HL-60/S4 treated with retinoic acid at 250 ng/mL for 4 days and 3 days (cell line): ENCODE data around the gene CDX1.
"Not testable (repeated sequence)": the region's sequence is repeated elsewhere in the genome, so short reads cannot be mapped to it uniquely, and the experiment has no call there.

Experiments
- in situ Hi-C: fragments of 300-500 bp; cut with MboI; formaldehyde crosslinking; loops from 2 replicates; pipeline ENCODE4 v1.7.0; 2022; ENCODE audit warnings: low sequenced_read_pairs

Gene CDX1

DNA sequence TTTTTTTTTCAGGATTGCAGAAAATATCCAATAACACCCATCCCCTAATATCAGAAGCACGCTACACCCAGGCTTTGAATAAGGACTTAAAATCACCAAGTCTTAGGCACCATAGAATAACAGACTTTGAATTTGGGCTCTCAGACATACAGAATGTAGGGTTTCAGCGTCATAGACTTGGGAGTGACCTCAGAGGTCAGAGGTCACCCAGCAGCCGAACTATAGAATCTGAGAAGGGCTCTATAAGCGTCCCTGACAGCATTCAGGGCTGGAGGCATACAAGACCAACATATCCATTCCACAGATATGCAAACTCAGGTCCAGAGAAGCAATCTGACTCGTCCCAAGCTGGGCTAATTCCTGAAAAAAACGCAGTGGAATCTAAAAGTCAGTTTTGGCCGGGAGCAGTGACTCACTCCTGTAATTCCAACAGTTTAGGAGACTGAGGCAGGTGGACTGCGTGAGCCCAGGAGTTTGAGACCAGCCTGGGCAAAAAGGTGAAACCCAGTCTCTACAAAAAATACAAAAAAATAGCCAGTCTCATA lies 58.0 kb downstream of the CDX1 start:
- in situ Hi-C loops, result no loop called here

DNA sequence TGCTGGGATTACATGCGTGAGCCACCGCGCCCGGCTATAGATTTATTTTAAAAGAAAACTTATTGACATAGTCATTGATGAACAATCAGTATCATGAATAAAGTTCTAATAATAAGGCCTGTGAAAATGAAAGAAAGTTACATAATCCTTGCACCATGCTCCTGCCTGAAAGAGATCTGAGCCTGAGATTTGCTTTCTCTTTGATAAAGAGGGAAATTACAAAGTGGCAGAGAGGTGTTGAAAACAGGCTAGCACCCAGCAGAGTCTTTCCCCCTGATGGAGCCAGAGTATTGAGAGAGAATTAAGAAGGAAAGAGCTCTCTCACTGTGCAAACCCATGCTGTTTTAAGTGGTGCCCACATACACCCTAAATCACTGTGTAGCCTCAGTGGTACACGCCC lies 60.5 kb downstream of the CDX1 start:
- in situ Hi-C loops, result no loop called here

DNA sequence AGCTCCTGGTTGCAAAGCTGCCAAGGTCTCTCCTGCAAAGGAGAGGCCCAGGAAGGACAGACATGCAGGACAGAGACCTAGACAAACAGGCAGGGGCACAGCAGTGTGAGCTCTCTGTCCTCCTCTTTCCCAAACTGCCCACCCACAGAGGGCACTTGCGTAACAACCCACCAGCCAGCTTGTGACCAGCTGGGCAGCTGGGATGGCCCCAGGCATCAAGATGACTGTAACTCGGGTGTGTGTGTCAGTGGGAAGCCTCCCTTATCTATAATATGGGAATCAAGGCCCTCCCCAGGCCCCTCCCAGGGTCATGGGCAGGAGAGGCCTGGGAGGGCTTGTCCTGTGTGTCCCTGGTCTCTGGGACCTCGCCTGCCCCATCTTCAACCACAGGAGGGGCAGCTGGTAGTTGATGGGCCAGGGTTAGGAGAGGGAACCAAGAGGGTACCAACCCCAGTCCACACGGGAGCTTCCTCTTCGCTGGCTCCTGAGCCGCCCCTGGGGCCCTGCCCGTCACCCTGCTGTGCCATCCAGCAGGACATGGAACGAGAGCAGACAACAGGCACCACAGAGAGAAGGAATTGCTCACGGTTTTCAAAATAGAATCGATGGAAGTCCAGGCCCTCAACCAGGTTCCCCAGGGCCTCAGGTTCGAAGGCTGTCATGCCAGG lies 61.2 kb downstream of the CDX1 start:
- in situ Hi-C loops, result no loop called here

DNA sequence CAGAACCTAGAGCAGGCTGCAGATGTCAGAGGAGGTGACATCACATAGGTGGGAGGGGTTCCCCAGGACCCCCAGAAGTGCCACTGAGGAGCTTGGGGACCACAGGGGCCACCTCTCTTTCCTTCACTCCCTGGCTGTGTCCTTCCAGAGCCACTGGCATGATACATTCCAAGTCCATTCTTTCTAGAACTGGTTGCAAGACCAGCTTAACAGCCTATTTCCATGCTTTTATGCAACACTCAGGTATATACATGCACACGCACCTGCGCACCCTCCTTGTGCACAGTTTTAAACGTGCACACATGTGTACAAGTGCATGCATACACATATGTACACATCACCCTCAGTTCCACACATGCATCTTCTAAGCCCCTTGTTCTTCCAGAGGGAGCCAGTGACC lies 63.0 kb downstream of the CDX1 start:
- in situ Hi-C loops, result no loop called here

DNA sequence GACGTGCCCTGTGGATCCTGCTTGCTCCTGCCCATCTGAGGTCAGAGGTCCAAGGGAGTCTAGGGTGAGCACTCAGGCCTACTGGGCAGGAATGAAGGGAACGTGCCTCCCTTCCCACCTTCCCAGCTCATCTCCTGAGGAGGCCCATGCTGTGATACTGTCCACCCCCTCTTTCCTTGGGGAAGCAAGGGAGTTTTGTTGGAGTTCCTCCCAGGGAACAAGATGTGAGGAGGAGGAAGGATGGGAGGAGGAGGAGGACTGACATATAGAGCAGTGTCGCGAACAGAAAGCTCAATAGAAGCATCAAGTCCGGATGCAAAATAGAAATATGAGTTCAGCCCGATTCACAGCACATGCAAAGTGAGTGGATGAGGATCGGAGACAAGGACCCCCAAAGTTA lies 64.3 kb downstream of the CDX1 start:
- in situ Hi-C loops, result no loop called here

DNA sequence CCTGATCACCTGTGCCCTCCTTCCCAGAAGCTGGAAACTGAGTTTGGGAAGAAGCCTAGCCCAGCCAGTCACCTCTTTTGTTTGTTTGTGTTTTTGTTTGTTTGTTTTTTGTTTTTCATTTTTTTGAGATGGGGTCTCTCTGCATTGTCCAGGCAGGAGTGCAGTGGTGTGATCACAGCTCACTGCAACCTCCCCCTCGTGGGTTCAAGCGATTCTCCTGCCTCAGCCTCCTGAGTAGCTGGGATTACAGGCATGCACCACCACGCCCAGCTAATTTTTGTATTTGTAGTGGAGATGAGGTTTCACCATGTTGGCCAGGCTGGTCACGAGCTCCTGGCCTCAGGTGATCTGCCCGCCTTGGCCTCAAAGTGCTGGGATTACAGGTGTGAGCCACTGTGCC lies 67.1 kb downstream of the CDX1 start:
- in situ Hi-C loops, result not testable (repeated sequence)
